HG03175 (cell line): ENCODE data around the gene FKBP5.
"Not testable (repeated sequence)": the region's sequence is repeated elsewhere in the genome, so short reads cannot be mapped to it uniquely, and the experiment has no call there.

ENCODE experiments used
- ATAC-seq: cut with Tn5 transposase; IDR thresholded peaks from one replicate; pipeline ENCODE4 v1.9.1; 2021; ENCODE audit warnings: mild to moderate bottlenecking, moderate library complexity; ENCODE audit not compliant: unreplicated experiment

The FKBP5 gene

GRCh38 chr6:35688605-35689322 is at the start of gene FKBP5:
Gene FKBP5 (minus strand): TSS chr6:35688915. CDS start chr6:35642824, 46,091 bp downstream.
- peak; percentile 87 for ATAC-seq

- ATAC-seq, result no peak
Observed at GRCh38 chr6:35737413-35738211, 48.9 kb upstream of the FKBP5 start.

- ATAC-seq, result no peak
Observed at GRCh38 chr6:35736982-35737412, 48.3 kb upstream of the FKBP5 start, which contains the start of gene ARMC12. Gene ARMC12 (plus strand): TSS chr6:35737032. CDS start chr6:35737109, 77 bp downstream.

- no peak for ATAC-seq
Observed at GRCh38 chr6:35736253-35736894, 47.7 kb upstream of the FKBP5 start.

- no peak for ATAC-seq
Observed at GRCh38 chr6:35735452-35735851, 46.7 kb upstream of the FKBP5 start.

- ATAC-seq, result not testable (repeated sequence)
Observed at GRCh38 chr6:35734319-35734718, 45.6 kb upstream of the FKBP5 start.

GRCh38 chr6:35733633-35734032 is 44.9 kb upstream of the FKBP5 start:
- ATAC-seq, result no peak

GRCh38 chr6:35731736-35732532 is 43.2 kb upstream of the FKBP5 start:
- peak; percentile 50 for ATAC-seq

- ATAC-seq, result peak; percentile 62
Observed at GRCh38 chr6:35731414-35731735, 42.7 kb upstream of the FKBP5 start.

GRCh38 chr6:35730745-35731413 is 42.2 kb upstream of the FKBP5 start:
- ATAC-seq, result no peak

- no peak for ATAC-seq
Observed at GRCh38 chr6:35729722-35730121, 41.0 kb upstream of the FKBP5 start.

GRCh38 chr6:35728683-35729678 is 40.3 kb upstream of the FKBP5 start:
- no peak for ATAC-seq

- ATAC-seq, result peak; percentile 43
Observed at GRCh38 chr6:35727935-35728682, 39.4 kb upstream of the FKBP5 start.

GRCh38 chr6:35727231-35727934 is 38.7 kb upstream of the FKBP5 start:
- ATAC-seq, result peak; percentile 3

- no peak for ATAC-seq
Observed at GRCh38 chr6:35725721-35726438, 37.2 kb upstream of the FKBP5 start.

- no peak for ATAC-seq
Observed at GRCh38 chr6:35725081-35725708, 36.5 kb upstream of the FKBP5 start.

- no peak for ATAC-seq
Observed at GRCh38 chr6:35724471-35724870, 35.8 kb upstream of the FKBP5 start.
